Brain microvascular endothelial cell (primary cell): ENCODE data around the gene RPL10.

Experiments
- DNase-seq: peaks from one replicate; pipeline ENCODE4 v3.0.0-alpha.2; 2020
- H3K27ac ChIP-seq: fragments of 250-450 bp; sonication (Bioruptor Pico); 2 replicates; pipeline ENCODE4 v1.5.1; 2020; ENCODE audit warnings: mild to moderate bottlenecking, moderate library complexity
- H3K27me3 ChIP-seq: fragments of 250-450 bp; sonication (Bioruptor Pico); replicated peaks from 2 replicates; pipeline ENCODE4 v1.5.1; 2020; ENCODE audit warnings: mild to moderate bottlenecking
- H3K36me3 ChIP-seq: fragments of 250-450 bp; sonication (Bioruptor Pico); replicated peaks from 2 replicates; pipeline ENCODE4 v1.5.1; 2020; ENCODE audit warnings: mild to moderate bottlenecking
- H3K4me3 ChIP-seq: 2 replicates; pipeline ENCODE4 v1.5.1; 2011; ENCODE audit warnings: low read depth, mild to moderate bottlenecking, control low read depth, low read length, moderate library complexity
- in situ Hi-C: cut with HindIII; loops from 2 replicates; pipeline ENCODE4 v1.10.0; 2017; ENCODE audit warnings: low sequenced_read_pairs, low pct_ligation_motif_present
- TF ChIP-seq, protein P1 (sequence below): IDR thresholded peaks from 2 replicates; pipeline ENCODE4 v1.5.1; 2011; ENCODE audit warnings: low read depth, mild to moderate bottlenecking, moderate library complexity, low read length, control low read depth, inconsistent platforms; ENCODE audit errors: missing control alignments

The RPL10 gene

DNA sequence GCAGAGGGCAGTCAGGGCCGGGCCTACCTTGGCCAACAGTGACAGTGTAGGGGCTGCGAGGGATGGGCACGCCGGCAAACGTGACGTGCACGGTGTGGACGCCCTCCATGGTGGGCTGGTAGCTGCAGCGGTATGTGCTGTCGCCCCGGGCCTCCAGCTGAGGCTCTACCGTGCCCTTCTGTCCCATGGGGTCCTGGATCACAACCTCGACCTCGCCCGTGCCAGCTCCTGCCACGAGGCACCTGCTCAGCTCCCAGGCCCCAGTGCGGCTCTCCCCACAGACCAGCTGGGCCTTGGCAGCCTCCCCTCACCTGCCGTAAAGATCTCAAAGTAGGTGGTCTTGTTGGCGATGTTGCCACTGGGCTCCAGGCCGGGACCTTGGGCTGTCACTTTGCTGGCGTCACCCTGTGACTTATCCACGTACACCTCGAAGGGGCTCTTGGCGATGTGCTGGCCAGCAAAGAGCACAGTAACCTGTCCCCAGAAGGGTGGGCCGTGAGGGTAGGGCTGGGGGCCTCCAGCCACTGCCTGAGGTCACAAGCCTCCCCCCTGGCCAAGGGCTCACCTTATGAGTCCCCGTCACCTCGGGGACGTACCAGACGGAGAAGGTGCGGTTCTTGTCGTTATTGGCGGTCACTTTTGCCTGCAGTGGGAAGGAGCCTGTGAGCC, 32.0 kb upstream of the RPL10 start:
- TF ChIP-seq, protein P1, sequence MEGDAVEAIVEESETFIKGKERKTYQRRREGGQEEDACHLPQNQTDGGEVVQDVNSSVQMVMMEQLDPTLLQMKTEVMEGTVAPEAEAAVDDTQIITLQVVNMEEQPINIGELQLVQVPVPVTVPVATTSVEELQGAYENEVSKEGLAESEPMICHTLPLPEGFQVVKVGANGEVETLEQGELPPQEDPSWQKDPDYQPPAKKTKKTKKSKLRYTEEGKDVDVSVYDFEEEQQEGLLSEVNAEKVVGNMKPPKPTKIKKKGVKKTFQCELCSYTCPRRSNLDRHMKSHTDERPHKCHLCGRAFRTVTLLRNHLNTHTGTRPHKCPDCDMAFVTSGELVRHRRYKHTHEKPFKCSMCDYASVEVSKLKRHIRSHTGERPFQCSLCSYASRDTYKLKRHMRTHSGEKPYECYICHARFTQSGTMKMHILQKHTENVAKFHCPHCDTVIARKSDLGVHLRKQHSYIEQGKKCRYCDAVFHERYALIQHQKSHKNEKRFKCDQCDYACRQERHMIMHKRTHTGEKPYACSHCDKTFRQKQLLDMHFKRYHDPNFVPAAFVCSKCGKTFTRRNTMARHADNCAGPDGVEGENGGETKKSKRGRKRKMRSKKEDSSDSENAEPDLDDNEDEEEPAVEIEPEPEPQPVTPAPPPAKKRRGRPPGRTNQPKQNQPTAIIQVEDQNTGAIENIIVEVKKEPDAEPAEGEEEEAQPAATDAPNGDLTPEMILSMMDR: no peak
- in situ Hi-C loops: no loop called here
- no peak for DNase-seq
- H3K27me3 ChIP-seq: no peaks in the 10 kb centered on the region
- H3K4me3 ChIP-seq: no peak overlapping the region
- H3K27ac ChIP-seq: no peak overlapping the region
- H3K36me3 ChIP-seq: peaks cover 68% of the 10 kb centered on the region

DNA sequence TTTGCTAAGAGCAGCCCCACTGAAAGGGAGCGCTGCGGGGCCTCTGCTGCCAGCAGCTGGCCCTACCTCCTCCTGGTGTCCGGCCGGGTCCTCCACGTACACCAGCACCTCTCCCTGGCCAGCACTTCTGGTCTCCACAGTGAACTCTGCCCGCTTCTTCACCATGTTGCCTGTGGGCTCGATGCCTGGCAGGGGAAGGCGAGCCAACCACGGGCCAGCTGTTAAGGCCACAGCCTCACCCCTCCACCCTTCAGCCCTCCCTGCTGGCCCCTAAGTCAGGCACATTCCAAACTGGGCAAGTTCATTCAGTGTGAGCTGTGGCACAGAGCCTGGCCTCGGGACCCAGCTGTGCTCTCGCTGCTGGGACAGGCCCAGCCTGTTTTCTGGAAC, 31.5 kb upstream of the RPL10 start:
- no peak overlapping the region for H3K4me3 ChIP-seq
- in situ Hi-C loops: no loop called here
- H3K27ac ChIP-seq: no peak overlapping the region
- no peak for DNase-seq
- TF ChIP-seq, protein P1: no peak
- H3K27me3 ChIP-seq: no peaks in the 10 kb centered on the region
- H3K36me3 ChIP-seq: peaks cover 65% of the 10 kb centered on the region

DNA sequence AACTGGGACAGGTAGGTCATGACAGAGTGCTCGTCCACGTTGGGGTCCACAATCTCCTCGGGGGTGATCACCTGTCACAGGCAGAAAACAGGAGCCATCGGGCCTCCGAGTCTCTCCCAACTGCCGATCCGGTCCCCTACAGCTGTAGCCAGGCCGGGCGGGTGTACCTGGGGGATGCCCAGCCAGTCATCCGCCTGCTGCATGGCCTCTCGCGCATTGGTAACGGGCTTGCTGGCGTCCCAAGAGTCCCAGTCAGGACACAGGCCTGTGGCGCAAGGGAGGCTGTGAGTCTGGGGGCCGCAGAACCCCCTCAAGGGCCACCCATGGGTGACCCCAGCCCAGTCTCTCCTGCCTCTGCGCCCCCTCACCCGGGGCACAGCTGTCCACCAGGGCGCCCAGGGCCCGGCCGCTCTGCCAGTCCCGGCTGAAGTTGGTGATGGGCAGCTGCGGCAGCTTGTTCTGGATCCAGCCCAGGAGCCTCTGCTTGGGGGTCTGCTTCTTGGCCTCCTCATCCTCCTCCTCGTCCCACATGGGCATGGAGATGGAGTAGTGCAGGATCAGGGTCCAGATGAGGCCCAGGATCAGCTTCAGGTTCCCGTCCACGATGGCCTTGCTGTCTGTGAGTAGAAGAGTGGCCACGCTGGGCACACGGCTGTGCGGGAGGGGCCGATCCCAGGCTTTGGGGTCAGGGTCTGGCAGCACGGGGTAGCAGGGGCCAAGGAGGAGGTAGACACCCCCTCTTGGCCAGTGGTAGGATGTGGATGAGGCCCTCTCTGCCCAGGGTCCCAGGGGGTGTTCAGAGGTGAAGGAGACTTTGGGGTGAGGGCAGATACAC, 30.5 kb upstream of the RPL10 start:
- Histone ChIP-seq H3K27ac (peak overlapping the region; percentile 99), H3K27me3 (no peaks in the 10 kb centered on the region), H3K36me3 (peaks cover 54% of the 10 kb centered on the region), H3K4me3 (peak overlapping the region; percentile 95)
- in situ Hi-C loops: no loop called here
- TF ChIP-seq, protein P1: no peak
- no peak for DNase-seq

DNA sequence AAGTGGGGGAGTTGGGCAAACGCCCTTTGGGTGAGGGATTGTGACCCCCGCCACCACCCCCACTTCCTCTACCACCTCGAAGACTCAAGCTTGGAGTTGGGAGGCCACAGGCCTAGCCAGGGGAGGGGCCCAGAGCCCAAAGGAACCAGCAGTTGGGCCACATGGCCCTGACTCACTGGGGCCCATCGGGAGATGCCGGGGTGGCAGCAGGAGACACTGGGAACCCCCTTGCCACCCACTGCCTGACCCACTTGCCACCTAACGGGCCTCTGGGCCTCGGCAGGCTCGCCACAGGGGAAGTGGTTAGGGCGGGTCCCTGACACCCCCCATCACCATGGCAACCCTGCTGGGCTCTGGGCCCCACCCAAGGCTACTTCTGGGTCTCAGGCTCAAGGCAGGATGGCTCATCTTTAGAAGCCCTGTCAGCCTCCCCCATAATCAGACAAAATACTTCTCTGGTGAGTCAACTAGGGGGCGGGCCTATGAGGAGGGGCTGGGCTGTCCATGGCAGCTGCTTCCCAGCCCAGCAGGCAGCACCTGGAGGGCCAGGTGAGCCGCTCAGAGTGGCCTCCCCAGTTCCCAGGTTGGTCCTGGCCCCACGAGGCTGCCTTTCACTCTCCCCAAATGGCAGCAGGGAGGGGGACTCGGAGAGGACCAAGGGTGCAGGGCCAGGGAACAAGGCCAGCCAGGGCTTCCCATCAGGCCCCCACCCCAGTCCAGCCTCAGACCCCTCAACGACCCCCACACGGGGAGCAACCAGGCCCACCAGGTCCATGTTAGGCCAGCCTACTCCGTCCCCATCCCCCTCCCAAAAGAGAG, 29.3 kb upstream of the RPL10 start:
- TF ChIP-seq, protein P1: no peak
- in situ Hi-C loops: no loop called here
- peaks cover 47% of the 10 kb centered on the region for H3K36me3 ChIP-seq
- H3K27me3 ChIP-seq: no peaks in the 10 kb centered on the region
- DNase-seq: peak; percentile 89
- peak overlapping the region; percentile 95 for H3K4me3 ChIP-seq
- H3K27ac ChIP-seq: peak overlapping the region; percentile 99

DNA sequence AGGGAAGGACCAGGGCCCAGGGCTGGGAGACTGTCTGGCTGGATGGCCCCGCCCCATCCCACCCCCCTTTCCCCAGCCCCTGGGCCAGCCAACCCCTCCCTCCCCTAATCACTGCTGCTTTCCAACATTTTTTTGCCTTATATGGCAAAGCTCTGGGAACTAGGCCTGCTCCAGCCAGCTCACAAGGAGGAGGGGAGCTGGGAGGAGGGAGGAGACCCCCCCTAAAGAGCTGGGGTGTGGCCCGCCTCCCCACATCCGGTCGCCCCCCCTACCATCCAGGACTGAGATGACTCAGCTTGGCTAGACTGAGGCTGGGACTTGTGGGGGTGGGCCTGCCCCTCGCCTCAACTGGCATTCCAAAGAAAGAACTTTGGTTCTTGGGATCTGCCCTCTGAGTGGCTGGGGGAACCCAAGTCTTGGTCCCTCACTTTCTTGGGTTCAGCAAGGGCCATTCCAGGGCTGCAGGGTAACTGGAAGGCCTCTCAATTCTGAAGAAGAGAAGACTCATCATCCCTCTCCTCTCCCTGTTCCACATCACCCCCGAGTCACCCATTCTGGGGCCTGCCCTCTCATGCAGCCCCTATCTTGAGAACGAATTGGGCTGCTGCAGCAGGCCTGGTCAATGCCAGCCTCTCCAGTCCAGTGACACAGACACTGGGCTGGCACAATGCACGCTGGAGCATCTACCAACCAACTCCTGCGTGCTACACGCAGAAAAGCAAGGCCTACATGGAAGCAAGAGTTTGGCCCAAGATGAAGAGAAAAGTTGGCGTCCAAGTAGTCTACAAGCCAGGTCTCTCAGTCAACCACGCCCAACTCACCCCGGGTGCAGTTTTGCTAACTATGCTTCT, 28.5 kb upstream of the RPL10 start:
- TF ChIP-seq, protein P1: no peak
- in situ Hi-C loops: no loop called here
- DNase-seq: peak; percentile 89
- Histone ChIP-seq H3K27ac (peak overlapping the region; percentile 99), H3K27me3 (no peaks in the 10 kb centered on the region), H3K4me3 (peak overlapping the region; percentile 95), H3K36me3 (peaks cover 47% of the 10 kb centered on the region)
